Activated naive CD4-positive, alpha-beta T cell treated with anti-CD3 and anti-CD28 coated beads, Interleukin-2, amount 50 U/mL, for 72 hours (primary cell): ENCODE data around the gene LIMD2. TPM values are rescaled to one million over a fixed set of nuclear protein-coding genes. Genes with fewer than 3 reads are reported as not detected.

Source experiments
- ATAC-seq, 2 donors: fragments of 150-1000 bp; cut with Tn5 transposase; 2 replicates each; pipeline ENCODE4 v1.10.0; 2021; ENCODE audit warnings: mild to moderate bottlenecking in 2 of 2, moderate library complexity in 2 of 2
- DNase-seq, 2 donors: peaks; one replicate each; pipeline ENCODE4 v3.0.0; 2021 to 2022; ENCODE audit warnings: low spot score in 2 of 2
- H3K27ac Mint-ChIP-seq, 2 donors: one replicate each; pipeline ENCODE4 v1.8.0; 2022; ENCODE audit warnings: mild to moderate bottlenecking in 2 of 2, mixed read lengths in 2 of 2
- H3K36me3 Mint-ChIP-seq, 2 donors: one replicate each; pipeline ENCODE4 v1.8.0; 2022; ENCODE audit warnings: mixed read lengths in 2 of 2
- H3K9me3 Mint-ChIP-seq, 2 donors: one replicate each; pipeline ENCODE4 v1.8.0; 2022; ENCODE audit warnings: mixed read lengths in 2 of 2
- total RNA-seq, 2 donors: library from RNA; stranded (reverse); gene quantifications; one replicate each; pipeline ENCODE4 v1.2.3, GENCODE V29; 2022

LIMD2 gene
- total RNA-seq, 2 donors from 2014 or later = 76.7 to 166 TPM

DNA sequence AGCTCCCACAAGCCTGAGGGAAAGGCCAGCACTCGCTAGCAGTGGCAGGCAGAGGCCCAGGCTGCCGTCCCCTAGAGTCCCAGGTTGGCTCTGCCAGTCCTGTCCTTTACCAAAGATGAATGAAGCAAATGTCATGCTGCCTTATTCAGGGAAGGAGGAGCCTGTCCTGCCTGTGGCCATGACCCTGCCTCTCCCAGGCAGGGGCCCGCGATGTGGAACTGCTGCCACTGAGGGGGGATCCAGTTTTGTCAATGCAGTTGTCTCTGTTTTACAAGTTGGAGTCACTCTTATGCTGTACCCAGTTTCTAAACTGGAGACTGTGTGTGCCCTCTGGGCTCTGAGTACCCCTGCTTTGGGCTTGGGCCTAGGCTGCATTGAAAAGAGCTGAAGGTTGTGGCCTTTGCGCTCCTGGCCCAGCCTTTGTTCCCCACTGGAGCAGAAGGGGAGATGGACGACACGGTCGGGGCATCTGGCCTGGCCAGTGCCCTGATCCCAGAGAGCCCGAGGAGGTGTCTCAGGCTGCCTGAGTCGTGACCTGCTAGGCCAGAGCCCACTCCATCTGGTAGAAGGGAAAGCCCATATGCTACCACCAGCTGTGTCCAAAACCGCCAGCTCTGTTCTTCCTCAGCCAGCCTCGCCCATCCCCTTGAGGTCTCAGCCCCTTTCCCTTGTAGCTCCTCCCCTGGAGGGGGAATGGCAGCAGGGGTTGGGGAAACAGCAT is 5.5 kb downstream of the LIMD2 start:
- Mint-ChIP-seq H3K27ac (peak overlapping the region; percentile 81 to 92), H3K9me3 (no peaks in the 10 kb centered on the region), H3K36me3 (peaks cover 16 to 29% of the 10 kb centered on the region in 2 donors)
- DNase-seq (no peak), ATAC-seq (no peak)

DNA sequence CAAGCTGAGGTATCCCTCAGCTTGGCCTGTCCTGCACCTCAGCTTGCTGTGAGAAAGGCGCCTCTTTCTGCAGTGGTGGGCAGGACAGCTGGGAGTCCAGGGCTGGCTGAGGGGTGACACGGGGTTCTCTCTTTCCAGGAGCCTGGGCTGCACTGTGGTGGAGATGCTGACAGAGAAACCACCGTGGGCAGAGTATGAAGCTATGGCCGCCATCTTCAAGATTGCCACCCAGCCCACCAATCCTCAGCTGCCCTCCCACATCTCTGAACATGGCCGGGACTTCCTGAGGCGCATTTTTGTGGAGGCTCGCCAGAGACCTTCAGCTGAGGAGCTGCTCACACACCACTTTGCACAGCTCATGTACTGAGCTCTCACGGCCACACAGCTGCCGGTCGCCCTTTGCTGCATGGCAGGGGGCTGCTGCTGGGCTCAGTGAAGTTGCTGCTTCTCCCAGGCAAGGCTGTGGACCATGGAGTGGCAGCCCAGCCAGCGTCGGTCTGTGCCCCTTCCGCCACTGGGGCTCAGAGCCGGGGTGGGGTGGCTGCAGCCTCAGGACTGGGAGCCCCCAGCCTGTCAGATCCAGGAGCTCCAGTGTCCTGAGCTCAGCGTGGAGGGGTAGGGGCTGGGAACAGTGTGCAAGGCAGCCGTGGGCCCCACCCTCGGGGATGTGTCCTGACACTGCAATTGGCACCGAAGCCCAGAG is 6.4 kb downstream of the LIMD2 start:
- ATAC-seq (no peak), DNase-seq (no peak)
- peak overlapping the region in 1 of 2 donors; percentile 92 for H3K27ac Mint-ChIP-seq
- peaks cover 16 to 29% of the 10 kb centered on the region in 2 donors for H3K36me3 Mint-ChIP-seq
- no peaks in the 10 kb centered on the region for H3K9me3 Mint-ChIP-seq

DNA sequence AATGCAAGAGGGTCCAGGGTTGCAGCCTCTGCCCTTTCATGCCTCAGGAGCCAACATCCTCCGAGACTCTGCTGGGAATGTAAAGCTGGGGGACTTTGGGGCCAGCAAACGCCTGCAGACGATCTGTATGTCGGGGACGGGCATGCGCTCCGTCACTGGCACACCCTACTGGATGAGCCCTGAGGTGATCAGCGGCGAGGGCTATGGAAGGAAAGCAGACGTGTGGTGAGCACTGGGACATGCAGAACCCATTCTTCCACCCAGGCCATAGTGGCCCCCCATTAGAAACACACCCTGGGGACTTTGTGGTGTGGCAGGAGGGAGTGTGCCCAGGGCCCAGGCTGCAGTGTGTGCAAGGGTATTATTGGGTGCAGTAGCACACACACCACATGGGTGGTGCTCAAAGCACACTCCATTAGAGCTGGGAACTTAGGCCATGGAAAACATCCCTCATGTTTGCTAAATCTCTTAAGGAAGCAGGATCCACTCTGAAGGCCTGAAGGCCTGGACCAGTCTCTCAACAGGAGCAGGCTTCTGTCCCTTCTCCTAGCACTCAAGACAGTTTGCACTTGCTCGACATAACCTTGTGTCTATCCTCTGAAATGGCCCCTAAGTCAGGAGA is 7.6 kb downstream of the LIMD2 start:
- Mint-ChIP-seq H3K36me3 (peaks cover 9 to 17% of the 10 kb centered on the region in 2 donors), H3K27ac (peak overlapping the region in 1 of 2 donors; percentile 92), H3K9me3 (no peaks in the 10 kb centered on the region)
- no peak for ATAC-seq
- DNase-seq = no peak

DNA sequence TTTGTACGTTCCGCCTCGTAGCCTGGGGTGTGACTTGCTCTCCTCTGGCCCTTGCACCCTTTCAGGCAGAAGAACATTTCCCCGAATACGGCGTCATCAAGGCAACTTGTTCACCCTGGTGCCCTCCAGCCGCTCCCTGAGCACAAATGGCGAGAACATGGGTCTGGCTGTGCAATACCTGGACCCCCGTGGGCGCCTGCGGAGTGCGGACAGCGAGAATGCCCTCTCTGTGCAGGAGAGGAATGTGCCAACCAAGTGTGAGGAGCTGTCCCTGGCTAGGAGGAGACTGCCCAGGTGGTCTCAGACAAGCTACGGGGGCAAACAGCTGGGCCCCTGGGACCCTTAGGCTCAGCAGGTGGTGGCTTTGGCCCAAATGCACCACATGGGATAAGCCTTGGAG is 10.4 kb downstream of the LIMD2 start:
- Mint-ChIP-seq H3K27ac (no peak overlapping the region), H3K36me3 (peaks cover 0 to 5% of the 10 kb centered on the region in 2 donors), H3K9me3 (no peaks in the 10 kb centered on the region)
- no peak for DNase-seq
- no peak for ATAC-seq

DNA sequence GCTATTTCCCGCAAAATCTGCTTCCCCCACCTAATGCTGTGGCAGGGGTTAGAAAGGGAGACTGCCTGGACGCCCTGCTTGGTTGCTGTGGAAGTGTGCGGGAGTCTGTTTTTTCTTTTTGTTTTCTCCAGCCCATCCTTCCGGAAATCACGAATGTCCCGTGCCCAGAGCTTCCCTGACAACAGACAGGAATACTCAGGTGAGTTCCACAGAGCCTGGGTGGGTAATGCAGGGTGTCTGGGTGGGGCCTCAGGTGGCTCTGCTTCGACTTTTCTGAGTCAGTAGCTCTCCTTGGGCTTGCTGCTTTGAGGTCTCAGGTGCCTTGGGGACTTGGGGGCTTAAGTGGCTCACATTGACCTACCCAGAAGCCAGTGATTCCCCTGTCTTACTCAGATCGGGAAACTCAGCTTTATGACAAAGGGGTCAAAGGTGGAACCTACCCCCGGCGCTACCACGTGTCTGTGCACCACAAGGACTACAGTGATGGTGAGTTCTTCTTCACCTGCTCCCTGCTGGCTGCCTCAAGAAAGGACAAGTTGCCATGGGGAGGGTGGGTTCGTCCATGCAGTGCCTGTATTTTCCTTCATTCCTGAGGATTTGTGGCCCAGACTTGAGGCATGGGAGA is 11.4 kb downstream of the LIMD2 start:
- peaks cover 0 to 5% of the 10 kb centered on the region in 2 donors for H3K36me3 Mint-ChIP-seq
- DNase-seq (no peak), ATAC-seq (peak; percentile 16 to 33)
- peak overlapping the region; percentile 36 to 91 for H3K27ac Mint-ChIP-seq
- no peaks in the 10 kb centered on the region for H3K9me3 Mint-ChIP-seq

DNA sequence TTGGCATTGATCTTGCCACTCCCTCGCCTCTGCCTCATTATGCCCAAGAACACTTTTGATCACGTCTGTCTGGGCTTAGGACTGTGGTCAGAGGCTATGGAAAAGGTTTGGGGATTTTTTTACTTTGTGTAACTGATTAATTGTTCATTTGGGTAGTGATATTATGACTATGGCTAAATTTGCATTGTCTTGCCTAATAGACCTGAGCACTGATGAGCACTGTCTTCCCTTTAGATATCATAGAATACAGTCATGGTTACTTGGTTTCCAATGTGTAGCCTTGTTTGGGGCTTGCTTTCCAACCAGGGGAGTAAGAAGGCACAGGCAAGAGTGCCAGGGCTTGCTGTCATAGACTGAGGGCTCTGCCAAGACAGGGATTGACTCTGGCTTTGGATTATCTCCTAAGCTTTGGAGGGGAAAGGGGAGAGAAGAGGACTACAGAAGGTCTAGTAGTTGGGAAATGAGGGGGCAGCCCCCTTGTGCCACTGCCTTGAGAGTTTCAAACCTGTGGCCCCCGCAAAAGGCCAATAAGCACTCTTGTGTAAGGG is 13.7 kb downstream of the LIMD2 start:
- Mint-ChIP-seq H3K27ac (peak overlapping the region; percentile 83 to 86), H3K36me3 (peaks cover 0 to 13% of the 10 kb centered on the region in 2 donors), H3K9me3 (no peaks in the 10 kb centered on the region)
- ATAC-seq (peak; percentile 88 to 91), DNase-seq (no peak)

DNA sequence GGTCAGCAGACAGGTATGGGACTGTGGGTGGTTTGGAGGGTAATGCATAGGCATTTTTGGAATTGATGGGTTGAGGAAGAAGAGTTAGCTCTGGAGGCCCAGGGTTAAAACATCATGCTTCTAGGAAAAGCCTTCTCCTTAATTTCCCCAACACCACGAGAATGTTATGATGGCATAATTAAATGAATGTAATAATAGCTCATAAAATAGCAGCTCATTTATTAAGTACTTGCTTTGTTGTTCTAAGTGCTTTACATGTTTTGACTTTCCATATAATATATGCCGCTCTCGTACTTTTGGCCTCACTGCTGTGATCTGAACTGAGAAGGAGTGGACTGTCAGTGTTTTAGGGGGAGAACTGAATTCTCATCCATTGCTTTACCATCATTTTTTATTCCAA is 14.3 kb downstream of the LIMD2 start:
- H3K27ac Mint-ChIP-seq = peak overlapping the region in 1 of 2 donors; percentile 40
- no peak for ATAC-seq
- no peak for DNase-seq
- no peaks in the 10 kb centered on the region for H3K9me3 Mint-ChIP-seq
- H3K36me3 Mint-ChIP-seq = peaks cover 0 to 7% of the 10 kb centered on the region in 2 donors

DNA sequence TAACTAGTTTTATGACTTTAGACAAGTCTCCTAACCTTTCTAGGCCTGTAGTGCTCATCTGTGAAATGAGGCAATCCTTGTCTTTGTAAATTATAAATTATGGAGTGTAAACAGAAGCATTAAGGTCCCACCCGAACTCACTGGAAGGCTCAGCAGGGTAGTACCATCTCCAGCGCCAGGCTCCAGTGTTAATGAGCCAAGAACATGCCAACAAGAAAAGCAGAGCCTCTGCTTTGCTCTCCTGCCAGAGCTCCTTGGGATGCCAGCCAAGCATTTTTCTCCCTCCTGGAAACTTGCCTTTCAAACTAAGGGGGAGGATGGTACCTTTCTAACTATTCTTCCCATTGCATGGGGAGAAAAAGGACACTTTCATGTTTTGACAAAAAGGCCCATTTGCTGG is 14.9 kb downstream of the LIMD2 start:
- no peak for ATAC-seq
- H3K27ac Mint-ChIP-seq = no peak overlapping the region
- no peak for DNase-seq
- no peaks in the 10 kb centered on the region for H3K9me3 Mint-ChIP-seq
- H3K36me3 Mint-ChIP-seq = peaks cover 0 to 7% of the 10 kb centered on the region in 2 donors

DNA sequence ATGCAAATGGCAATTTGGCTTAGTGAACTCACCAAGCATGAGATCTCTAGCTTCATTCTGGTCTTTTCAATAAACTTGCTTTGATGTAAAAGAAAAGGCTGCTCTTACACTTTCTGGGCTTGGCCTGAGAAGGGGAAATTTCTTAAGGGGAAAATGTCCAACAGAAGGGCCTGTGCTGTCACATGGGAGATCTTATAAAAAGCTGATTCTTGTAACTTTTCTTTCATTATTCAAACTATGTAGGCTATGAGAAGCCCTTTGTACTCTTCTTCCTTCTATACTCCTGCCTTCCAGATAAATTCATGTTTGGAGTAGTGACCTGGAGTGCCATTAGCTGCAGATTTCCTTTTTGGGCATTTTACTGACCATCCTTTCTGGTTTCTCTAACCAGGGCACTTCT is 16.9 kb downstream of the LIMD2 start:
- no peaks in the 10 kb centered on the region for H3K9me3 Mint-ChIP-seq
- no peak overlapping the region for H3K27ac Mint-ChIP-seq
- ATAC-seq (no peak), DNase-seq (no peak)
- peaks cover 0 to 7% of the 10 kb centered on the region in 2 donors for H3K36me3 Mint-ChIP-seq

DNA sequence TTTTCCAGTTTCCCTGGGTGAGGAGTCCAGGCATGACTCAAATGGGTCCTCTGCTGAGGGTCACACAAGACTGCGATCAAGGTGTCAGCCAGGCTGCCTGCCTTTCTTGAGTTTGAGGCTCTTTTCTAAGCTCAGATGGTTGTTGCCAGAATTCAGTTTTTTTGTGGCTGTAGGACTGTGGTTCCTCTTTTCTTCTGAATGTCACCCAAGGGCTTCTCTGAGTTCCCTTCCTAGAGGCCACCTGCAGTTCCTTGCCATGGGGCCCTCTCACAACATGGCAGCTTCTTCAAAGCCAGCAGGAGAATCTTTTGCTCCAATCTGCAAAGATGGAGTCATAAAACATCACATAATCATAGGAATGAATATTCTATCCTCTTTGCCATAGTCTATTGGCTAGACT is 17.5 kb downstream of the LIMD2 start:
- no peak for ATAC-seq
- H3K27ac Mint-ChIP-seq = peak overlapping the region in 1 of 2 donors; percentile 38
- peaks cover 0 to 7% of the 10 kb centered on the region in 2 donors for H3K36me3 Mint-ChIP-seq
- H3K9me3 Mint-ChIP-seq = no peaks in the 10 kb centered on the region
- DNase-seq = no peak

DNA sequence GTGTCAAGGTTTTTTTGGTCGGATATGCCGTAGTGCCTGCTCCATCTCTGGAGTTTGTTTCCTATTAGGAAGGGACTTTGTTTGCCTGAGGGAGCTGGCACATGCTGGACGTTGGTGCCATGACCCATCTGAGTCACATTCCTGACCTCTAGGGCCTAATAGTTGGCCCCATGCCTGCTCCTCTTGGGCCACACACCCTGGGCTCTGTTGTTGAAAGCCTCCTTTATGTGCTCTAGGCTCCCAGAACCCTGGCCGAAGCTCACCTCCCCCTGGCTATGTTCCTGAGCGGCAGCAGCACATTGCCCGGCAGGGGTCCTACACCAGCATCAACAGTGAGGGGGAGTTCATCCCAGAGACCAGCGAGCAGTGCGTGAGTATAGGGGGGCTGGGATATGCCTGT is 18.4 kb downstream of the LIMD2 start:
- DNase-seq (no peak), ATAC-seq (no peak)
- peak overlapping the region; percentile 30 to 77 for H3K27ac Mint-ChIP-seq
- no peaks in the 10 kb centered on the region for H3K9me3 Mint-ChIP-seq
- peaks cover 0 to 7% of the 10 kb centered on the region in 2 donors for H3K36me3 Mint-ChIP-seq

DNA sequence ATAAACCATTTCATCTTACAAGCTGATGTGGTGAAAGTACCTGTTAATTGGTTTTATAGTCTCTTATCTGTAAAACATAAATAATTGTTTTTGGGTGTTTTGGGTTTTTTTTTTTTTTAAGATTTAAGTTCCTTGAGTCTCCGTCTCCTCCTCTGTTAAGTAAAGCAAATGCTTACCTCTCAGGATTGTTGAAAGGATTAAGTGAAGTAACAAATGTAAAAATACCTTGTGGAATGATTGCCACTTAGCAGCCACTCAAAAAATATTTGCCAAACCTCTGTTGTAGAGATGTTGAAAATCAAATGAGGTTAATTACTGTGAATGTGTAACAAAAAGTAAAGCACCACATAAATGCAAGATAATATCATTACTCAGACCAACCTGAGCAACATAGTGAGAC is 19.2 kb downstream of the LIMD2 start:
- peak overlapping the region; percentile 30 to 77 for H3K27ac Mint-ChIP-seq
- H3K36me3 Mint-ChIP-seq = peaks cover 0 to 7% of the 10 kb centered on the region in 2 donors

DNA sequence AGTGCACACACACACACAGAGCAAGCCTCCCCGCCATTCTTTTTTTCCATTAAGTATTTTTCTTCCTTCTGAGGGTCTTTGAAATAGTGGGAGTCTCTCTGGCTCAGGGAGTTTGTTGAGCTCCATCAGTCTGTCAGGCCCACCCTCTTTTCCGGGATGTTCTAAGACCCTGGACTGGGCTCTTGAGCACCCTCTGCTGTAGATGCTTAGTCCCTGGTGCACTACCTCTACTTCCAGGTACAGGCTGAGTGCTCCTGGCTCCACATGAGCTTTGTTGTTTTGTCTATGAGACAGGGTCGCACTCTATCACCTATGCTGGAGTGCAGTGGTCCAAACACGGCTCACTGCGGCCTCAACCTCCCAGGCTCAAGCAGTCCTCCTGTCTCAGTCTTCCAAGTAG is 20.7 kb downstream of the LIMD2 start:
- DNase-seq (no peak), ATAC-seq (no peak)
- peak overlapping the region; percentile 10 to 17 for H3K27ac Mint-ChIP-seq
- peaks cover 0 to 7% of the 10 kb centered on the region in 2 donors for H3K36me3 Mint-ChIP-seq
- H3K9me3 Mint-ChIP-seq = no peaks in the 10 kb centered on the region

More for the DNA sequence above, 19.2 kb downstream of the LIMD2 start:
- DNase-seq (no peak), ATAC-seq (no peak)
- H3K9me3 Mint-ChIP-seq = no peaks in the 10 kb centered on the region

DNA sequence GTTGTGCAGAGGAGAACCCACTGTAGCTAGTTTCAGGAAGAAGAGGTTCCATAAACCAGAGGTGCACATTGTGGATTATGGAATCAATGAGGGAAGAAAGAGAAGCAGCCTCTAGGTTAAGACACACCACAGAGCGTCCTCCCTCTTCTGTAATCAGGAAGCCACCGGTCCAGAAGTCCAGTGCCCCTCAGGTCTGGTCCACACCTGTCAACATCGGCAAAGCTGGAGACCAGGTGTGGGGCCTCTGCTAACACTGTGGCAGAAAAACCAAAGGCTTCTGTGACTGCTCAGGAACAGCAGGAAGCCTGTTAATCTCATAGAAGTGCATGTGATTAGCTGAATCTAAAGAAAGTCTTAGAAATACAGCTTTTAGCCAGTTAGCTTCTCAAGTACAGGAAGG is 23.3 kb downstream of the LIMD2 start:
- Mint-ChIP-seq H3K9me3 (no peaks in the 10 kb centered on the region), H3K36me3 (no peaks in the 10 kb centered on the region), H3K27ac (no peak overlapping the region)
- ATAC-seq = no peak
- DNase-seq = no peak

DNA sequence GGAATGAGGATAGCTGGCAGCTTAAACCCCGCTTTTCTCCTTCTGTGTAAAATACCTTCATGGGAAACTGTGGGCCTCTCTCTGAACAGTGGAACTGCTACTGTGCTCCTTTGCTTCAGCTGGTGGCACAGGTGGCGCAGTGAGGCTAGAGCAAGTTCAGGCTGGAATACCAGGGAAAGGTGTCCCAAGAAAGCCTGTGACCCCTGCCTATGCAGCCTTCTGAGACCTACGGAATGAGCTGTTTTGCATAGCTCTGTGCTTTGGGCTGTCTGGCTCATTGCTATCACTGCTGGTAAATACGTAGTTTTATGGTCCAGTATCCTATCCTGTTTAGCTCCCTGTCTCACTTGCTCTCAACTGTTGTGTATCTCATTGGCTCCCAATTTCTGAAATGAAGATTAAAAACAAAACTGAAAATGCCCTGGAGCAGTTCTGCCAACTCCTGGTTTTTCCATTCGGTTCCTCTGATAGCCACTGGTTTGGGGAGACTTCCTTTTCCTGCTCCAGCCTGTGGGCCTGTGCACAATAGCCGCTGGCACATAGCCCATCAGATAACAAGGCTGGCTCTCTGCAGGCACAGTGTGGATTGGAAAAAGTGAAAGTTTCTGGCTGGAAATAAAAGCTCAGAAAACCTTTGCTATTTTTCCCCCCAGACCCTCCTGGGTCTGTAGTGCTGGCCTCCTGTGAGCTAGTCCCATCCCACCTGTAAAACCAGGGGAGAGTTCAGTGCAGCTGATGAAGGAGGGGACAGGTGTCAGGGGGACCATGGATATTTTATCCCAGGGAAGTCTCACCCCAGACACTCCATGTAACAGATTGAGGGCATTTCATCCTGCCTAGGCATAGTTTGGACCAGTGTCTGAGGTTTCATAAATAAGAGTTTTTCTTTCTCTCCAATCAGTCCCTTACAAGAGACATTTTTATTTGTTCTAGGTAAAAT is 24.0 kb downstream of the LIMD2 start:
- peak overlapping the region in 1 of 2 donors; percentile 31 for H3K27ac Mint-ChIP-seq
- no peaks in the 10 kb centered on the region for H3K36me3 Mint-ChIP-seq
- no peak for ATAC-seq
- DNase-seq = no peak
- H3K9me3 Mint-ChIP-seq = no peaks in the 10 kb centered on the region

DNA sequence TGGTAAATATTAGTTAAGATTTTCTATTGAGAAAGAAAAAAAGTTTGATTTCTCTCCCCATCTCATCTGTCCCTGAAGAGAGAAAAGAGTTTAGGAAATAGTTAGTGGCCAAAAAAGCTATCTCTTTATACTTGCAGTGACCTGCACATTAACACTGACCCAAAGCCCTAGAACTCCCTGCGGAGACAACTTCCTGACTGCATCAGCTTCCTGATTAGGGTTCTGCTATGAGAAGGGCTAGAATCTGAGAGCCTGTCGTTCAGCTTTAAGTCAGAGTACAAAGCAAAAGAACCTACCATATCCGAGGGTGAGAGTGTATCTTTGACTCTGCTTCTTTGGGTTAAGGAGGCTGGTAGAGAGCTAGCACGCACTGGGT is 24.7 kb downstream of the LIMD2 start:
- ATAC-seq = no peak
- Mint-ChIP-seq H3K9me3 (no peaks in the 10 kb centered on the region), H3K36me3 (no peaks in the 10 kb centered on the region), H3K27ac (peak overlapping the region in 1 of 2 donors; percentile 31)
- no peak for DNase-seq
